Measurements from ENCODE around the gene ZNF358. TPM values are rescaled to one million over a fixed set of nuclear protein-coding genes. Genes with fewer than 3 reads are reported as not detected.

ZNF358 gene
- total and polyA plus RNA-seq, 11 donors: 49.3 to 159 (median 74.4) TPM

- intact Hi-C loops (cut with DNase I): no loop called here
- Histone ChIP-seq H3K36me3 (peaks cover 0 to 20% (median 10%) of the 10 kb centered on the region in 9 donors), H3K27ac (no peak overlapping the region), H3K4me3 (no peak overlapping the region), H3K4me1 (peaks cover 0 to 21% (median 0%) of the 10 kb centered on the region in 12 donors), H3K9me3 (no peaks in the 10 kb centered on the region), H3K27me3 (no peaks in the 10 kb centered on the region)
- no peak for TF ChIP-seq POLR2A (IDR thresholded peaks at IDR 0.05)
- TF ChIP-seq CTCF (IDR thresholded peaks at IDR 0.05): no peak
- no peak for DNase-seq
- WGBS, 4 donors: 87 to 100% (median 90%) methylated on average over 2 to 6 of the region's 6 CpGs
- no peak for ATAC-seq
These were observed 40.2 kb upstream of the ZNF358 start for GRCh38 chr19:7475665-7476064.

- Histone ChIP-seq H3K27me3 (no peaks in the 10 kb centered on the region), H3K36me3 (peaks cover 0 to 14% (median 6%) of the 10 kb centered on the region in 9 donors), H3K4me3 (no peak overlapping the region), H3K4me1 (peaks cover 0 to 27% (median 0%) of the 10 kb centered on the region in 12 donors), H3K9me3 (no peaks in the 10 kb centered on the region), H3K27ac (no peak overlapping the region)
- no peak for DNase-seq
- TF ChIP-seq CTCF (IDR thresholded peaks at IDR 0.05) (no peak), POLR2A (IDR thresholded peaks at IDR 0.05) (no peak)
- WGBS, 4 donors: 83 to 88% (median 85%) methylated on average over 3 to 7 of the region's 7 CpGs
- intact Hi-C loops (cut with DNase I): no loop called here
- ATAC-seq: no peak
These were observed 39.7 kb upstream of the ZNF358 start for GRCh38 chr19:7476241-7476640.

- H3K36me3 ChIP-seq: peaks cover 0 to 8% (median 4%) of the 10 kb centered on the region in 9 donors
- intact Hi-C loops (cut with DNase I): no loop called here
- WGBS, 4 donors: 79 to 87% (median 86%) methylated on average over 8 to 35 of the region's 35 CpGs
- H3K9me3 ChIP-seq: peaks cover 0 to 5% (median 0%) of the 10 kb centered on the region in 12 donors
- H3K27me3 ChIP-seq: no peaks in the 10 kb centered on the region
- TF ChIP-seq CTCF (IDR thresholded peaks at IDR 0.05): no peak
- no peak for TF ChIP-seq POLR2A (IDR thresholded peaks at IDR 0.05)
- H3K4me1 ChIP-seq: peaks cover 0 to 30% (median 0%) of the 10 kb centered on the region in 12 donors
- H3K27ac ChIP-seq: no peak overlapping the region
- ATAC-seq: peak in 1 of 4 donors; percentile 9
- DNase-seq: no peak
- H3K4me3 ChIP-seq: no peak overlapping the region
These were observed 39.0 kb upstream of the ZNF358 start for GRCh38 chr19:7476777-7477494.

GRCh38 chr19:7477758-7478157, 38.1 kb upstream of the ZNF358 start:
- H3K4me1 ChIP-seq: peaks cover 0 to 30% (median under 1%) of the 10 kb centered on the region in 12 donors
- peaks cover 0 to 5% (median 0%) of the 10 kb centered on the region in 12 donors for H3K9me3 ChIP-seq
- H3K36me3 ChIP-seq: no peaks in the 10 kb centered on the region
- no peak overlapping the region for H3K27ac ChIP-seq
- no peaks in the 10 kb centered on the region for H3K27me3 ChIP-seq
- WGBS, 4 donors: 89 to 91% (median 90%) methylated on average over 10 of the region's 10 CpGs
- no peak overlapping the region for H3K4me3 ChIP-seq
- ATAC-seq (no peak), DNase-seq (no peak)
- intact Hi-C loops (cut with DNase I): no loop called here
- TF ChIP-seq POLR2A (IDR thresholded peaks at IDR 0.05) (no peak), CTCF (IDR thresholded peaks at IDR 0.05) (no peak)
